ENCODE measurements around the gene TSPAN4. TPM values are rescaled to one million over a fixed set of nuclear protein-coding genes. Genes with fewer than 3 reads are reported as not detected.
A peak's percentile ranks its signal among the peaks of the same experiment; 100 is the strongest.

The TSPAN4 gene
- total and polyA plus RNA-seq, 2 of the 13 experiments (the other 11 are each of a cell fraction or from before 2014, with no cell fraction given), result 31.7 to 68.3 TPM

DNA sequence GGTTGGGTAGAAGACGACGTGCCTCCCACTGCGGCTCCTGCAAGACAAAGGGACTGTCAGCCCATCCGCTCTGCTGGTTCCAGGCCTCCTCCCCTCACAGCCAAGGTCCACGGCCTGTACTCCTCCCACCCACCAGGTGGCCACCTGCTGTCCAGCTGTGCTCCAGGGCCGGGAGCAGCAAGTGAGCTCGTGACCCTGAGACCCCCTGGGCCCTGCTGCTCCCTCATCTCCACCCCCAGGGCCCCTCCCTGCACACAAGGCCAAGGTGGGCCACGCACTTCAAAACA lies 27.4 kb downstream of the TSPAN4 start (continued):
- TF ChIP-seq, protein P1, sequence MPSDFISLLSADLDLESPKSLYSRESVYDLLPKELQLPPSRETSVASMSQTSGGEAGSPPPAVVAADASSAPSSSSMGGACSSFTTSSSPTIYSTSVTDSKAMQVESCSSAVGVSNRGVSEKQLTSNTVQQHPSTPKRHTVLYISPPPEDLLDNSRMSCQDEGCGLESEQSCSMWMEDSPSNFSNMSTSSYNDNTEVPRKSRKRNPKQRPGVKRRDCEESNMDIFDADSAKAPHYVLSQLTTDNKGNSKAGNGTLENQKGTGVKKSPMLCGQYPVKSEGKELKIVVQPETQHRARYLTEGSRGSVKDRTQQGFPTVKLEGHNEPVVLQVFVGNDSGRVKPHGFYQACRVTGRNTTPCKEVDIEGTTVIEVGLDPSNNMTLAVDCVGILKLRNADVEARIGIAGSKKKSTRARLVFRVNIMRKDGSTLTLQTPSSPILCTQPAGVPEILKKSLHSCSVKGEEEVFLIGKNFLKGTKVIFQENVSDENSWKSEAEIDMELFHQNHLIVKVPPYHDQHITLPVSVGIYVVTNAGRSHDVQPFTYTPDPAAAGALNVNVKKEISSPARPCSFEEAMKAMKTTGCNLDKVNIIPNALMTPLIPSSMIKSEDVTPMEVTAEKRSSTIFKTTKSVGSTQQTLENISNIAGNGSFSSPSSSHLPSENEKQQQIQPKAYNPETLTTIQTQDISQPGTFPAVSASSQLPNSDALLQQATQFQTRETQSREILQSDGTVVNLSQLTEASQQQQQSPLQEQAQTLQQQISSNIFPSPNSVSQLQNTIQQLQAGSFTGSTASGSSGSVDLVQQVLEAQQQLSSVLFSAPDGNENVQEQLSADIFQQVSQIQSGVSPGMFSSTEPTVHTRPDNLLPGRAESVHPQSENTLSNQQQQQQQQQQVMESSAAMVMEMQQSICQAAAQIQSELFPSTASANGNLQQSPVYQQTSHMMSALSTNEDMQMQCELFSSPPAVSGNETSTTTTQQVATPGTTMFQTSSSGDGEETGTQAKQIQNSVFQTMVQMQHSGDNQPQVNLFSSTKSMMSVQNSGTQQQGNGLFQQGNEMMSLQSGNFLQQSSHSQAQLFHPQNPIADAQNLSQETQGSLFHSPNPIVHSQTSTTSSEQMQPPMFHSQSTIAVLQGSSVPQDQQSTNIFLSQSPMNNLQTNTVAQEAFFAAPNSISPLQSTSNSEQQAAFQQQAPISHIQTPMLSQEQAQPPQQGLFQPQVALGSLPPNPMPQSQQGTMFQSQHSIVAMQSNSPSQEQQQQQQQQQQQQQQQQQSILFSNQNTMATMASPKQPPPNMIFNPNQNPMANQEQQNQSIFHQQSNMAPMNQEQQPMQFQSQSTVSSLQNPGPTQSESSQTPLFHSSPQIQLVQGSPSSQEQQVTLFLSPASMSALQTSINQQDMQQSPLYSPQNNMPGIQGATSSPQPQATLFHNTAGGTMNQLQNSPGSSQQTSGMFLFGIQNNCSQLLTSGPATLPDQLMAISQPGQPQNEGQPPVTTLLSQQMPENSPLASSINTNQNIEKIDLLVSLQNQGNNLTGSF (CRISPR knock-in tag; IDR thresholded peaks at IDR 0.05), result no peak
- TF ChIP-seq ZNF205 (CRISPR knock-in tag; IDR thresholded peaks at IDR 0.05) (no peak), ZBTB38 (CRISPR knock-in tag; IDR thresholded peaks at IDR 0.05) (peak; percentile 51; the same call in 1 of the 2 replicates), PATZ1 (CRISPR knock-in tag; IDR thresholded peaks at IDR 0.05) (0 out of 2 replicates have a peak, but pooled peaks have one; percentile 27), ZNF230 (CRISPR knock-in tag; IDR thresholded peaks at IDR 0.05) (no peak), XRCC5 (optimal IDR thresholded peaks at IDR 0.05; ENCODE audit: low read length) (peak; percentile 45), ZNF784 (CRISPR knock-in tag; IDR thresholded peaks at IDR 0.05; ENCODE audit: borderline replicate concordance) (no peak), NR2F1 (CRISPR knock-in tag; IDR thresholded peaks at IDR 0.05) (no peak), ZNF687 (CRISPR knock-in tag; IDR thresholded peaks at IDR 0.05) (peak; percentile 28; the same call in 1 of the 2 replicates), ZNF562 (CRISPR knock-in tag; IDR thresholded peaks at IDR 0.05; ENCODE audit: borderline replicate concordance) (no peak), ZNF44 (CRISPR knock-in tag; IDR thresholded peaks at IDR 0.05) (no peak), ZNF430 (CRISPR knock-in tag; IDR thresholded peaks at IDR 0.05) (no peak), ARID4A (CRISPR knock-in tag; IDR thresholded peaks at IDR 0.05; ENCODE audit: borderline replicate concordance) (0 out of 2 replicates have a peak, but pooled peaks have one; percentile 32)
